Sciatic nerve (tissue), 2 donors: ENCODE results near the gene RCOR2. TPM values are rescaled to one million over a fixed set of nuclear protein-coding genes. Genes with fewer than 3 reads are reported as not detected.

Source experiments
- ATAC-seq: fragments of 200-7000 bp; cut with Tn5 transposase; one replicate; pipeline ENCODE4 v1.9.1; 2020; ENCODE audit warnings: mild to moderate bottlenecking, moderate library complexity
- DNase-seq: peaks from one replicate; pipeline ENCODE4 v3.0.0-alpha.2; 2020; ENCODE audit warnings: low spot score
- intact Hi-C: fragments of 100-400 bp; cut with DNase I; formaldehyde crosslinking; loops from one replicate; pipeline ENCODE4 v1.14.2; 2022
- total RNA-seq: library from RNA; stranded (reverse); fragmentation: NEBNext Ultra II Directional; extraction: Animal tissue kit (Norgen Biotek cat#: 25700); gene quantifications from one replicate; pipeline ENCODE4 v1.2.1, GENCODE V29; 2021
- donor health status: DM: no; HTN: no; CAD: no.
- donor health status: DM: no; HTN: no; CAD: no.

RCOR2 gene
- total RNA-seq, 1 donor from 2014 or later, result 0.40 TPM

- intact Hi-C loops, result no loop called here
- DNase-seq (no peak), ATAC-seq (no peak)
These were observed 29.5 kb downstream of the RCOR2 start for GRCh38 chr11:63887386-63887999.

DNA sequence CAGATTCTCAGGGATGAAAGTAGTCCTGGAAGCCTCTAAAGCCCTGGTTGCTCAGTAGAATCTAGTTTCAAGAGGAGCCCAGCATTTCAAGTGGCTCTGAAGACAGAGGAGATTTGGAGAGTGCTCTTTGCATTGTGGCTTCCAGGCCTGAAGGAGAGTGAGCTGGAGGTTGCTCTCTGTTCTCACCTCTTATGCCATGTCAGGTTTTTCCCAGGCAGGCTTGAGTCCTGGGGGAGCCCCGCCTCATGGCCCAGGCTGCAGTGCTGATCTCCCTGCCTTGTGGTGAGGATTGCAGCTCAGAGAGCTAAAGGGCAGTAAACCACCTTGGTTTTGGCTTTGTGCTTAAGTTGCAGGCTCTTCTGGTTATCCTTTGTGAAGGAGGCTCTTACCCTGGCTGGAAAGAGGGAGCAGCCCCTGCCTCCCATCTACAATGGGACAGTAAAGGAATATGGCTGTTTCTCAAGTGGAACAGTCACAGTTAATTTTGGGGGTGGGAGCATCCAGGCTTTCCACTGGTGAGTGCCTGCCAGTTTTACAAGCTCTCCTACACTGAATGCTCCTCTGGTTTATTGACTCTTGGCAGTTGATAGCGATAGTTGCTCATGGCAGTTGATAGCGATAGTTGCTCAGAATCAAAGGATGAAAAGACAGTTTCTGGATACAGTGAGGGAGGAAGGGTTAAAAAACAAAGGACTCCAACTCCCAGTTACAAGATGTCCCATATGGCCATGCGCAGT is 32.6 kb downstream of the RCOR2 start:
- ATAC-seq (no peak), DNase-seq (no peak)
- intact Hi-C loops, result no loop called here

GRCh38 chr11:63883791-63884190 is 33.2 kb downstream of the RCOR2 start:
- DNase-seq (no peak), ATAC-seq (no peak)
- intact Hi-C loops, result no loop called here

GRCh38 chr11:63882555-63883242 is 34.3 kb downstream of the RCOR2 start:
- intact Hi-C loops, result no loop called here
- no peak for DNase-seq
- ATAC-seq, result peak; percentile 66

- intact Hi-C loops, result no loop called here
- DNase-seq, result no peak
- ATAC-seq, result no peak
These were observed 36.6 kb downstream of the RCOR2 start for GRCh38 chr11:63880403-63880790.

DNA sequence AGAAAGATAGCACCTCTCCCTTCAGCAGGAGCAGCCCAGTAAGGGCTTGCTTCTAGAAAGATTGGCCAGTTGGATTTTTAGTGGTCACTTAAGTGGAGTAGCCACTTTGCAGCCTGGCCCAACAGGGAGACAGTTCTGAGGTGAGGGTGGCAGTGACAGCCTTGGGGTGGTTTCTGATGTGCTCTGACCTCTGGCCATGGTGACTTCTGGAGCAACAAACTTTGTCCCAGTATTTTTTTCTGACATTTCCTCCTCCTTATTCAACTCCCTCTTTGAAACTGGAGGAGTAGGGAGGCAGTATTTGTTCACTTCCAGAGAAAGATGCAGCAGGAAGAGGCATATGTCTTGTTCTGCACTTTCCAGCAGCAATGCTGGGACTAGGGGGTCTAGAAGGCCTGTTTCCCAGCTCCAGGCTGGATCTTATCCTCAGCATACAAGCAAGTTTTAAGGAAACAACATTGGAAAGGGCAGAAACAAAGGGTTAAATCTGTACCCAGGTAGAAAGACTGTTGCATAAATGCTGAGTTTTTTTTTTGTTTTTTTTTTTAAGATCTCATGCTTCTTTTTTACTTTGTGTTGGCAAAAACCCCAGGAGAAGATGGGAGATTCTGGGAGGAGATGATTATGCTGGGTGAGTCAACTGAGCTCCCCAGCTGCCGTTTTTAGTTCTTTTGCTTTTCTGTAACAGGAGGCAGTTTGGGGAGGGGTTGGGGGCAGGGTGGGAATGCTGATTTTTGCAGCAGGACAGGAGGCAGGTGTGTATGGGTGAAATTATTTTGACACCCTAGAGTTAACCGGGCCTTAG is 37.2 kb downstream of the RCOR2 start:
- DNase-seq (no peak), ATAC-seq (no peak)
- intact Hi-C loops, result no loop called here

- intact Hi-C loops, result no loop called here
- ATAC-seq, result no peak
- no peak for DNase-seq
These were observed 39.2 kb downstream of the RCOR2 start for GRCh38 chr11:63877658-63878241.

DNA sequence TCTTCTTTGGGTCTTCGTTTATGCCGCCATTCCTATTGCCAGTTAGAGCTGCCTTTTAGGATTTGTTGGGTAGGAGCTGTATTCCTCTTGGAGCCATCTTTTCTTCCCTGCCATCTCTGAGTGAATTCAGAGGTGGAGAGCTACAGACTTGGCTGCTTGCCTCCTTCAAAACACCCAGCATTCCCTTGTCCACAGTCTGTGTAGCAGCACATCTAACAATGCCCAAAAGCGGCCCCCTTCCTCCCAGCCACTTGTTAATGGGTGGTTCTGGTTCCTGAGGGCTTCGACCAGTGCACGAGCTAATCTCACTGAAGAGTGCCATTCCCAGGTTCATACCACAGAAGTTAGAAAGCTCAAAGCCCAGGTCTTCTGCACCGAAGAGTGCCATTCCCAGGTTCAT is 40.3 kb downstream of the RCOR2 start:
- no peak for DNase-seq
- intact Hi-C loops, result no loop called here
- no peak for ATAC-seq

GRCh38 chr11:63875506-63876065 is 41.4 kb downstream of the RCOR2 start:
- intact Hi-C loops, result no loop called here
- DNase-seq (no peak), ATAC-seq (no peak)

- ATAC-seq, result no peak
These were observed 42.5 kb downstream of the RCOR2 start for GRCh38 chr11:63874511-63874910.

DNA sequence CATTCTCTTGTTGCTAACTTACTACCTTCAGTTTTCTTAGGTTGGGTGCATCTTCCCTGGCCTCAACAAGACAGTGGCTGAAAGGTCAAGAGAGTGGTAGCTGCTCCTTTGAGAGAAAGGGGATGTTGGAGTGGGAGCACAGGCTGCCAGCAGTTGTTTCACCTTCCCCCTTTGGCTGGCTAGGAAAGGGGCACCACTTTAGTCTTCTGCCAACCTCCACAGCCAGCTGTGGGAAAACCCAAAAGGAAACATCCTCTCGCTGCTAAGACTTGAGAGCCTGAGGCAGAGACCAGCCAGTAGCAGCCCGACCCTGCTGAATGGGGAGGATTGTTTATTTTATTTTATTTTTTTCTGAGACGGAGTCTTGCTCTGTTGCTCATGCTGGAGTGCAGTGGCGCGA is 43.7 kb downstream of the RCOR2 start:
- no peak for ATAC-seq
- DNase-seq, result no peak
- intact Hi-C loops, result no loop called here

More at GRCh38 chr11:63874511-63874910, 42.5 kb downstream of the RCOR2 start:
- intact Hi-C loops, result no loop called here
- no peak for DNase-seq

GRCh38 chr11:63872800-63873197 is 44.2 kb downstream of the RCOR2 start:
- ATAC-seq (no peak), DNase-seq (no peak)
- intact Hi-C loops, result no loop called here

- ATAC-seq (peak; percentile 98), DNase-seq (peak; percentile 76)
- intact Hi-C loops, result no loop called here
These were observed 44.8 kb downstream of the RCOR2 start for GRCh38 chr11:63871962-63872799.

DNA sequence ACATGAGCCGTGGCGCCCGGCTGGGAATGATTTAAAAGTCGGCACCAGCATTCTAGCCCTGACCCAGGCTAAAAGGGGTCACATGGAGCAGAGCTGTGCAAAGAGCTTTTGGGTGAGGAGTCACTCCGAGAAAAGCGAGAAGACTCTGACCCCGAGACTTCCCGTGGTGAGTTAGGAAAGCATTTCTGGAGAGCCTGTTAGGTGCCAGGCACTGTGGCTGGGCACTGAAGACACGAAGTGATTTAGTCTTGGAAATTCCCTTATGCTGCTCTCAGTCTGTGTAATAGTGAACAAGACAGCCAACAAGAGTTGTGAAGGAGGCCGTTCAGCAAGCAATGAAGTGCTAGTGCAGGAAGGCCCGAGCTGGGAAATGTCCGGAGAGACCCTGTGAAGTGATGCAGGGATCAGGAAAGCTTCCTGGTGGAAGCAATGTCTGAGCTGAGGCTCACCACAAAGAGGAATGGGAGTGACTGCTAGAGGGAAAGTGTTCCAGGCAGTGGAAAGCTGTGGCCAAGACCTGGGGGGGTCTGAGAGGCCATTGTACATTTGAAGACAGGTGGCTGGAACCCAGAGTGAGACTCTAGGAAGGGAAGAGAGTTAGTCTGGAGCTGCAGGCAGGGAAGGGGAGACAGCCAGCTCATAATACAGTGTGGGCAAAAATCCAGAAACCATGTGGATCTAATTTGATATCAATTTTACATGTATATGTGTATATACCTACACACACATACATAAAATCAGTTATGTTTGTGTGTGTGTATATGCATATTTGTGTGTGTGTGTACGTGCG is 46.4 kb downstream of the RCOR2 start:
- ATAC-seq (no peak), DNase-seq (no peak)
- intact Hi-C loops, result no loop called here

- ATAC-seq (no peak), DNase-seq (no peak)
- intact Hi-C loops, result no loop called here
These were observed 47.3 kb downstream of the RCOR2 start for GRCh38 chr11:63869683-63870082.

GRCh38 chr11:63869171-63869591 is 47.8 kb downstream of the RCOR2 start:
- DNase-seq (no peak), ATAC-seq (no peak)
- intact Hi-C loops, result no loop called here

GRCh38 chr11:63868399-63869064 is 48.4 kb downstream of the RCOR2 start:
- intact Hi-C loops, result no loop called here
- ATAC-seq, result no peak
- DNase-seq, result no peak
